H1 (cell line): ENCODE data around the gene PRKAR1B. TPM values are rescaled to one million over a fixed set of nuclear protein-coding genes. Genes with fewer than 3 reads are reported as not detected.

ENCODE experiments used
- CTCF ChIA-PET: fragments of 300-600 bp; sonication (Branson Sonifier 250); formaldehyde crosslinking; loops from one replicate; lab custom pipeline; 2021; ENCODE audit not compliant: partially characterized antibody; lab: Charles Lee
- POLR2A ChIA-PET: fragments of 300-600 bp; sonication (Branson Sonifier 250); formaldehyde crosslinking; loops from one replicate; lab custom pipeline; 2021; ENCODE audit warnings: inconsistent platforms; ENCODE audit not compliant: partially characterized antibody; lab: Charles Lee
- DNase-seq, 2 experiments: peaks; one replicate each; pipeline versions ENCODE4 v3.0.0 to v3.0.0-alpha.2; 2010 to 2022; ENCODE audit warnings: low spot score in 2 of 2, low read depth in 1 of 2, mixed read lengths in 1 of 2
- FAIRE-seq: peaks from 2 replicates; lab custom pipeline; 2011; peaks lifted over from hg19 to GRCh38; lab: Jason Lieb, UNC
- H2AFZ ChIP-seq: 2 replicates; pipeline ENCODE4 v1.8.1; 2012; ENCODE audit warnings: low read length, inconsistent platforms
- H2AK5ac ChIP-seq: 2 replicates; pipeline ENCODE4 v1.6.1; 2013; ENCODE audit warnings: low read depth, low read length
- H2BK120ac ChIP-seq: replicated peaks from 2 replicates; pipeline ENCODE3; 2013; ENCODE audit warnings: low read depth, low read length, inconsistent platforms
- H2BK12ac ChIP-seq: 2 replicates; pipeline ENCODE4 v1.6.1; 2013; ENCODE audit warnings: low read depth, low read length
- H2BK15ac ChIP-seq: 2 replicates; pipeline ENCODE4 v1.6.1; 2013; ENCODE audit warnings: low read length
- H2BK20ac ChIP-seq: 2 replicates; pipeline ENCODE4 v1.6.1; 2013; ENCODE audit warnings: low read length
- H2BK5ac ChIP-seq: 2 replicates; pipeline ENCODE4 v1.6.1; 2013; ENCODE audit warnings: low read depth, low read length
- H3K14ac ChIP-seq: 2 replicates; pipeline ENCODE4 v1.6.1; 2013; ENCODE audit warnings: inconsistent platforms; ENCODE audit not compliant: insufficient read length
- H3K18ac ChIP-seq: 2 replicates; pipeline ENCODE4 v1.6.1; 2013; ENCODE audit warnings: low read length; ENCODE audit errors: extremely low read depth
- H3K23ac ChIP-seq: 2 replicates; pipeline ENCODE4 v1.6.1; 2013; ENCODE audit warnings: inconsistent platforms; ENCODE audit not compliant: insufficient read length
- H3K23me2 ChIP-seq: 2 replicates; pipeline ENCODE4 v1.6.1; 2013; ENCODE audit warnings: low read depth, low read length
- H3K27ac ChIP-seq: 2 replicates; pipeline ENCODE4 v1.6.1; 2011; ENCODE audit warnings: low read depth, low read length, inconsistent platforms
- H3K27me3 ChIP-seq, 4 experiments: replicated peaks in 1 of 4; 1 replicate in 1 of 4; 2 replicates in 3 of 4; pipeline versions ENCODE4 v1.6.1 to v1.8.1; 2011 to 2013; ENCODE audit warnings: low read length in 3 of 4, mild to moderate bottlenecking in 3 of 4, inconsistent platforms in 2 of 4, mixed read lengths in 2 of 4, moderate library complexity in 1 of 4; ENCODE audit not compliant: control insufficient read depth in 3 of 4, insufficient read depth in 3 of 4; ENCODE audit errors: extremely low read depth in 1 of 4
- H3K36me3 ChIP-seq, 4 experiments: 2 replicates each; pipeline versions ENCODE4 v1.6.1 to v1.8.1; 2011 to 2013; ENCODE audit warnings: mild to moderate bottlenecking in 4 of 4, low read length in 3 of 4, moderate library complexity in 2 of 4, control low read depth in 1 of 4, inconsistent platforms in 1 of 4; ENCODE audit not compliant: insufficient read depth in 4 of 4, control insufficient read depth in 2 of 4
- H3K4ac ChIP-seq: replicated peaks from 2 replicates; pipeline ENCODE3; 2013; ENCODE audit warnings: low read length, low read depth, mixed read lengths, inconsistent platforms; ENCODE audit not compliant: insufficient read length
- H3K4me1 ChIP-seq, 4 experiments: replicated peaks in 1 of 4; 1 replicate in 1 of 4; 2 replicates in 3 of 4; pipeline versions ENCODE4 v1.6.1 to v1.8.1; 2011 to 2013; ENCODE audit warnings: low read length in 3 of 4, inconsistent platforms in 2 of 4, mixed read lengths in 1 of 4; ENCODE audit not compliant: insufficient read depth in 4 of 4, control insufficient read depth in 3 of 4
- H3K4me2 ChIP-seq, 2 experiments: 2 replicates each; pipeline versions ENCODE4 v1.6.1 to v1.8.1; 2011 to 2013; ENCODE audit warnings: low read depth in 2 of 2, low read length in 2 of 2, control low read depth in 1 of 2, inconsistent platforms in 1 of 2, mild to moderate bottlenecking in 1 of 2; ENCODE audit not compliant: insufficient read depth in 1 of 2
- H3K4me3 ChIP-seq, 4 experiments: fragments of 200-600, 300-600 bp in 1 of 4; sonication (generic), shearing (Covaris generic), sonication (Bioruptor Twin) in 1 of 4; 2 replicates each; pipeline versions ENCODE4 v1.5.1 to v1.8.1; 2011 to 2016; ENCODE audit warnings: low read length in 4 of 4, low read depth in 3 of 4, control low read depth in 2 of 4, inconsistent platforms in 2 of 4, mild to moderate bottlenecking in 2 of 4, mixed read lengths in 1 of 4, moderate library complexity in 1 of 4; ENCODE audit not compliant: insufficient read depth in 2 of 4; ENCODE audit errors: extremely low read depth in 1 of 4
- H3K56ac ChIP-seq: replicated peaks from 2 replicates; pipeline ENCODE3; 2013; ENCODE audit warnings: low read depth, mild to moderate bottlenecking, mixed read lengths, low read length, inconsistent platforms; ENCODE audit not compliant: insufficient read length
- H3K79me1 ChIP-seq: 2 replicates; pipeline ENCODE4 v1.6.1; 2013; ENCODE audit warnings: low read depth, low read length, control low read depth
- H3K79me2 ChIP-seq, 2 experiments: 2 replicates each; pipeline versions ENCODE4 v1.6.1 to v1.8.1; 2012 to 2013; ENCODE audit warnings: low read length in 2 of 2, mild to moderate bottlenecking in 2 of 2, inconsistent platforms in 1 of 2; ENCODE audit not compliant: insufficient read depth in 2 of 2, control insufficient read depth in 1 of 2
- H3K9ac ChIP-seq, 4 experiments: replicated peaks in 1 of 4; 1 replicate in 1 of 4; 2 replicates in 3 of 4; pipeline versions ENCODE4 v1.6.1 to v1.8.1; 2011 to 2013; ENCODE audit warnings: low read depth in 3 of 4, low read length in 3 of 4, control low read depth in 2 of 4, mild to moderate bottlenecking in 2 of 4, moderate library complexity in 2 of 4, inconsistent platforms in 1 of 4; ENCODE audit errors: extremely low read depth in 1 of 4
- H3K9me3 ChIP-seq, 2 experiments: 2 replicates each; pipeline versions ENCODE4 v1.6.1 to v1.8.1; 2012 to 2013; ENCODE audit warnings: mild to moderate bottlenecking in 2 of 2, moderate library complexity in 2 of 2, control low read depth in 1 of 2, inconsistent platforms in 1 of 2, low read depth in 1 of 2, low read length in 1 of 2, mixed read lengths in 1 of 2; ENCODE audit not compliant: insufficient read depth in 2 of 2
- H4K20me1 ChIP-seq, 2 experiments: replicated peaks in 1 of 2; 2 replicates each; pipeline versions ENCODE3 to v1.8.1; 2011 to 2013; ENCODE audit warnings: inconsistent platforms in 2 of 2, low read length in 2 of 2, mild to moderate bottlenecking in 1 of 2; ENCODE audit not compliant: insufficient read depth in 2 of 2, control insufficient read depth in 1 of 2
- H4K5ac ChIP-seq: 2 replicates; pipeline ENCODE4 v1.6.1; 2013; ENCODE audit warnings: low read length, low read depth, mixed read lengths, inconsistent platforms; ENCODE audit not compliant: insufficient read length
- H4K8ac ChIP-seq: 2 replicates; pipeline ENCODE4 v1.8.0; 2013; ENCODE audit warnings: mild to moderate bottlenecking, moderate library complexity, low read length, inconsistent platforms; ENCODE audit not compliant: insufficient read depth; ENCODE audit errors: extremely low read depth
- H4K91ac ChIP-seq: replicated peaks from 2 replicates; pipeline ENCODE3; 2013; ENCODE audit warnings: low read length, mixed read lengths, inconsistent platforms; ENCODE audit not compliant: insufficient read length
- WGBS, 2 experiments: shearing (Covaris generic) in 1 of 2; methylation state at CpG; one replicate each; pipeline versions ENCODE4 v1.1.6 to v1.1.7; 2013 to 2015; ENCODE audit warnings: low lambda C conversion rate in 2 of 2, mixed read lengths in 2 of 2, inconsistent platforms in 1 of 2, low coverage in 1 of 2, missing lambda C conversion rate in 1 of 2; ENCODE audit not compliant: insufficient replicate concordance in 2 of 2, insufficient coverage in 1 of 2, insufficient read length in 1 of 2; ENCODE audit errors: extremely low coverage in 1 of 2, missing lambda C conversion rate in 1 of 2; 5-methylcytosine and 5-hydroxymethylcytosine counted together
- polyA plus RNA-seq, 7 experiments: library from polyadenylated mRNA; depleted of rRNA in 3 of 7; stranded (reverse) in 5 of 7; unstranded in 2 of 7; fragments of >200 nt in 5 of 7; fragments of 200-250 nt in 2 of 7; gene quantifications; 1 replicate in 5 of 7; 2 replicates in 1 of 7; 4 replicates in 1 of 7; pipeline versions ENCODE4 v1.2.1 to v1.2.3, GENCODE V29; 2011 to 2013; ENCODE audit warnings: missing spikeins in 2 of 7, mixed read lengths in 2 of 7
- total RNA-seq: library from RNA; stranded (reverse); fragmentation: NEBNext Ultra II Directional; extraction: Animal tissue kit (Norgen Biotek cat#: 25700); gene quantifications from 2 replicates; pipeline ENCODE4 v1.2.1, GENCODE V29; 2021

PRKAR1B gene
- total and polyA plus RNA-seq, 2 of the 8 experiments (the other 6 are each of a cell fraction or from before 2014, with no cell fraction given) = 12.3 to 55.7 TPM

GRCh38 chr7:576524-577277 is 150.4 kb downstream of the PRKAR1B start:
- FAIRE-seq = no peak
- Histone ChIP-seq H4K91ac (no peak overlapping the region), H3K79me1 (no peaks in the 10 kb centered on the region), H3K27ac (no peak overlapping the region), H3K56ac (no peak overlapping the region), H3K23ac (no peak overlapping the region), H3K4me2 (no peak overlapping the region), H2BK120ac (no peak overlapping the region), H3K18ac (no peak overlapping the region), H2BK5ac (no peak overlapping the region), H3K79me2 (no peaks in the 10 kb centered on the region), H3K9me3 (no peaks in the 10 kb centered on the region; a peak in 1 of 4 replicates), H2BK15ac (no peak overlapping the region), H3K4ac (no peak overlapping the region), H4K5ac (no peak overlapping the region), H2BK12ac (no peak overlapping the region), H3K14ac (no peak overlapping the region), H4K20me1 (peaks cover 2 to 3% of the 10 kb centered on the region in 2 experiments), H2AK5ac (no peak overlapping the region), H3K23me2 (no peaks in the 10 kb centered on the region), H3K9ac (no peak overlapping the region), H3K27me3 (no peaks in the 10 kb centered on the region), H2BK20ac (no peak overlapping the region), H3K4me3 (no peak overlapping the region), H3K36me3 (peaks cover 0 to 3% (median 0%) of the 10 kb centered on the region in 4 experiments; a peak in 1 of 8 replicates), H3K4me1 (peaks cover 0 to 18% (median 14%) of the 10 kb centered on the region in 4 experiments; a peak in 6 of 7 replicates), H2AFZ (no peak overlapping the region), H4K8ac (no peak overlapping the region)
- WGBS, 2 experiments = 91% methylated on average over 37 of the region's 37 CpGs; no CpG with 5 or more reads in 1 of the 2 experiments
- CTCF ChIA-PET = no interaction called here
- DNase-seq = no peak
- POLR2A ChIA-PET = interaction anchor here (0.7 kb wide), 1 partner anchor 138 kb away, joined by 3 read pairs; no protein-coding TSS in a partner anchor
